IgD-negative memory B cell (primary cell): ENCODE data around the gene RPS15A. TPM values are rescaled to one million over a fixed set of nuclear protein-coding genes. Genes with fewer than 3 reads are reported as not detected.

ENCODE experiments used
- H3K27ac Mint-ChIP-seq, 3 donors: one replicate each; pipeline ENCODE4 v1.8.0; 2020 to 2022; ENCODE audit warnings: mild to moderate bottlenecking in 3 of 3, mixed read lengths in 3 of 3, moderate library complexity in 1 of 3
- H3K27me3 Mint-ChIP-seq: one replicate; pipeline ENCODE4 v1.8.0; 2021; ENCODE audit warnings: mixed read lengths
- H3K36me3 Mint-ChIP-seq: one replicate; pipeline ENCODE4 v1.8.0; 2020; ENCODE audit warnings: mild to moderate bottlenecking, mixed read lengths
- H3K4me1 Mint-ChIP-seq, 3 donors: one replicate each; pipeline ENCODE4 v1.8.0; 2020 to 2022; ENCODE audit warnings: mixed read lengths in 3 of 3, mild to moderate bottlenecking in 1 of 3
- H3K4me3 Mint-ChIP-seq, 4 donors: one replicate each; pipeline ENCODE4 v1.8.0; 2020 to 2022; ENCODE audit warnings: mild to moderate bottlenecking in 4 of 4, mixed read lengths in 4 of 4, moderate library complexity in 3 of 4
- H3K9me3 Mint-ChIP-seq, 3 donors: one replicate each; pipeline ENCODE4 v1.8.0; 2020 to 2021; ENCODE audit warnings: mixed read lengths in 3 of 3, mild to moderate bottlenecking in 1 of 3
- polyA plus RNA-seq: library from polyadenylated mRNA; unstranded; fragments of 300-500 nt; fragmentation: Illumina TruSeq; gene quantifications from one replicate; pipeline ENCODE4 v1.2.3, GENCODE V29; 2021

The RPS15A gene
- polyA plus RNA-seq = 3,520 TPM

GRCh38 chr16:18789850-18790706 lies at the start of gene RPS15A:
RPS15A (minus strand) TSS chr16:18790334; CDS start chr16:18789113, 1,221 bp downstream.
- peaks cover 9% of the 10 kb centered on the region for H3K36me3 Mint-ChIP-seq
- H3K9me3 Mint-ChIP-seq = peaks cover 0 to 2% (median 0%) of the 10 kb centered on the region in 3 donors
- H3K4me3 Mint-ChIP-seq = peak within 1 kb of the TSS; percentile 95 to 98 (median 98)
- peaks cover 2% of the 10 kb centered on the region for H3K27me3 Mint-ChIP-seq
- peak within 1 kb of the TSS; percentile 79 to 96 (median 95) for H3K27ac Mint-ChIP-seq
- peaks cover 31 to 39% (median 33%) of the 10 kb centered on the region in 3 donors for H3K4me1 Mint-ChIP-seq

DNA sequence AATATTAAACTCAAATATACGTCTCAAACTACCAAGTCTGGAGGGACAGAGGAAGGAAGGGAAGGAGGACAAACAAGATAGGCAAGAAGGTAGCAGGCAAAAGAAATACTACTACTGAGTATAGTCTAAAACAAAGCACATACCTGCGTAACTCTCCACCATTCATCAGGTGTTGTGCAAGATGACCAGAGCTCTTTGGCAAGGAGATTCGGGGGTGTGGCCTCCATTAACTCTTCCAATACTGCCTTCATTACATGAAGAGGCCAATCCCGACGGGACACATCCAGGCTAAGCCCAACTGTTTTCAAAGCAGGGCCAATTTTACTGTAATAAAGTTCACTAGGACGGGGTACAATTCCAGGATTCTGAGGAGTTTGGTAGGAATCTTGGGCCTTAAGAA lies 49.4 kb upstream of the RPS15A start:
- H3K4me1 Mint-ChIP-seq = peaks cover 0 to 3% (median 0%) of the 10 kb centered on the region in 3 donors
- no peaks in the 10 kb centered on the region for H3K27me3 Mint-ChIP-seq
- H3K4me3 Mint-ChIP-seq = no peak overlapping the region
- H3K27ac Mint-ChIP-seq = no peak overlapping the region
- H3K9me3 Mint-ChIP-seq = no peaks in the 10 kb centered on the region
- peaks cover 6% of the 10 kb centered on the region for H3K36me3 Mint-ChIP-seq

- H3K4me1 Mint-ChIP-seq = no peaks in the 10 kb centered on the region
- no peaks in the 10 kb centered on the region for H3K9me3 Mint-ChIP-seq
- H3K27me3 Mint-ChIP-seq = no peaks in the 10 kb centered on the region
- H3K4me3 Mint-ChIP-seq = no peak overlapping the region
- H3K27ac Mint-ChIP-seq = peak overlapping the region in 2 of 3 donors; percentile 24 to 92
- H3K36me3 Mint-ChIP-seq = peaks cover 8% of the 10 kb centered on the region
Measured at GRCh38 chr16:18836702-18837101, 46.6 kb upstream of the RPS15A start.

GRCh38 chr16:18834864-18835263 lies 44.7 kb upstream of the RPS15A start:
- Mint-ChIP-seq H3K36me3 (peaks cover 4% of the 10 kb centered on the region), H3K4me1 (no peaks in the 10 kb centered on the region), H3K9me3 (no peaks in the 10 kb centered on the region), H3K4me3 (no peak overlapping the region), H3K27me3 (no peaks in the 10 kb centered on the region), H3K27ac (no peak overlapping the region)

GRCh38 chr16:18833707-18834505 lies 43.8 kb upstream of the RPS15A start:
- peaks cover 4% of the 10 kb centered on the region for H3K36me3 Mint-ChIP-seq
- no peak overlapping the region for H3K27ac Mint-ChIP-seq
- no peaks in the 10 kb centered on the region for H3K9me3 Mint-ChIP-seq
- H3K27me3 Mint-ChIP-seq = no peaks in the 10 kb centered on the region
- H3K4me1 Mint-ChIP-seq = no peaks in the 10 kb centered on the region
- no peak overlapping the region for H3K4me3 Mint-ChIP-seq

DNA sequence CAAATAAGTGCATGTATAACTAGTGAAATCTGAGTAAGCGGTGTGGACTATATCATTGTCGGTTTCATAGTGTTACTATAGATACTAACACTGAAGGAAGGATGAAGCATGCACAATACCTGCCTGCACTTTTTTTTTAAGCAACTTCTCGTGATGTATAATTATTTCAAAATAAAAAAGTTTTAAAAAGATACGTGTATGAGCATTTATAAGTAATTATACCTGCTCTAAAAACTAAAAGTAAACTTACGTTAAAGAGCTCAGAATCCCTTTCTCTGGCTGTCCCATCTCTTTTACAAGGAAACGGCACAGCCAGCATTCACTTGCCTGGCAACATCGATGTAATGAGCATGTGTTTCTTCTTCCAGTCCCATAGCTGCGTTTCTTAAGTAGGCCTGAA lies 42.5 kb upstream of the RPS15A start:
- no peak overlapping the region for H3K27ac Mint-ChIP-seq
- no peaks in the 10 kb centered on the region for H3K9me3 Mint-ChIP-seq
- no peak overlapping the region for H3K4me3 Mint-ChIP-seq
- peaks cover 4% of the 10 kb centered on the region for H3K36me3 Mint-ChIP-seq
- no peaks in the 10 kb centered on the region for H3K4me1 Mint-ChIP-seq
- H3K27me3 Mint-ChIP-seq = no peaks in the 10 kb centered on the region

DNA sequence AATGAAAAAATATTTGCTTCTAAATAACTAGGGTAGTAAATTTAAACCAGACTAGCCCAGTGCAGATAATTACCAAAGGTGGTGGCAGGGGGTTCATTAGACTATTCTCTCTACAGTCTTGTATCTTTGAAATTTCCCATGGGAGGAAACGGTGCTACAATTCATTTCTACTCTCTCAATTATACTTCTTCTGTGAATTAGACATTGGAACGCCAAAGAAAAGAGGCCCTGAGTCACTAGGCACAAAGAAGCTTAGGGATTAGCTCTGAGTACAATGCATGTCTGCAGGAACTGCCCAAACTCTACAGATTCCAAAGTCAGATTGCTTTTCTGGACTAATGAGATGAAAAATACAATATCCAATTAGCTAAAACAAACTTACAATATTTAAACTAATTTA lies 41.9 kb upstream of the RPS15A start:
- no peaks in the 10 kb centered on the region for H3K27me3 Mint-ChIP-seq
- peaks cover 4% of the 10 kb centered on the region for H3K36me3 Mint-ChIP-seq
- no peak overlapping the region for H3K27ac Mint-ChIP-seq
- H3K4me1 Mint-ChIP-seq = no peaks in the 10 kb centered on the region
- no peaks in the 10 kb centered on the region for H3K9me3 Mint-ChIP-seq
- no peak overlapping the region for H3K4me3 Mint-ChIP-seq

DNA sequence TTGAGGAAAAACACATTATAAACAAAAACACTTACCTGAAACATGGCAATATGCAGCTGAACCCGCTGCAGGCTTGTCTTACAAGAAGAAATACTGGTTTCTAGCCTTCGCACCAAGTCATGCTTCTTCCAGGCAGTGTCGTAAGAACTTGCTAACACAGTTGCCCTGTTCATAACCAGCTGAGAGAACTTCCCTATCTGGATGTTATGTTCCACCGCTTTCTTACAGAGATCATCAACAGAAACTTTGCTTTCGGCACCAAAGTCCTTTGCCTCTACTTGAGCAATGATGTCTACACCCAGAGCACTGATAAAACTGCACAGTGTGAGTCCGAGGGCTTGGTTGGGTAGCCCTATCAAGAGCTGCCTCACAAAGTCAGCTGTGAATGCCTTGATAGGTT lies 39.1 kb upstream of the RPS15A start:
- H3K4me1 Mint-ChIP-seq = no peaks in the 10 kb centered on the region
- no peaks in the 10 kb centered on the region for H3K27me3 Mint-ChIP-seq
- H3K4me3 Mint-ChIP-seq = no peak overlapping the region
- no peak overlapping the region for H3K27ac Mint-ChIP-seq
- peaks cover 4% of the 10 kb centered on the region for H3K36me3 Mint-ChIP-seq
- H3K9me3 Mint-ChIP-seq = no peaks in the 10 kb centered on the region

DNA sequence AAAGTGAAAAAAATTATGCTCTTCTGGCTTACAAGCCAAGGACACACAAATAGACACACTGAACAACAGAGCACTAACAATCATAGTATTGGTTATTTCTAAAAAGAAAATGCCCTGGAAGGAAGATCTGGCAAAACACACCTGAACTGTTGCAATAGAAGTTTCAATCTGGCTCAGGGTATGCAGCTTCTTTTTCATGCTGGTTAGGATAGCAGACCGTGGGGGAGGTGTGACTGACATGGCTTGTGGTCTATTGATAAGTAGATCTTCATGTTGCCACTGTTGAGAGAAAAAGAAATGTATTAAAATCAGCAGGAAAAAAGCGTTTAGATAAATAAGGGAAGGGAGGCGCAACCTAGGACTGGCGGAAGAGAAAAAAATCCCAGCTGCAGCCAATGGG lies 37.8 kb upstream of the RPS15A start:
- Mint-ChIP-seq H3K9me3 (no peaks in the 10 kb centered on the region), H3K27ac (peak overlapping the region in 1 of 3 donors; percentile 13), H3K4me1 (no peaks in the 10 kb centered on the region), H3K4me3 (no peak overlapping the region), H3K36me3 (peaks cover 2% of the 10 kb centered on the region), H3K27me3 (no peaks in the 10 kb centered on the region)

GRCh38 chr16:18816286-18816685 lies 26.2 kb upstream of the RPS15A start:
- Mint-ChIP-seq H3K9me3 (peaks cover 0 to 2% (median 0%) of the 10 kb centered on the region in 3 donors), H3K4me3 (no peak overlapping the region), H3K27me3 (no peaks in the 10 kb centered on the region), H3K4me1 (peaks cover 3 to 4% (median 3%) of the 10 kb centered on the region in 3 donors), H3K27ac (peak overlapping the region in 1 of 3 donors; percentile 27), H3K36me3 (peaks cover 2% of the 10 kb centered on the region)

GRCh38 chr16:18811925-18812324 lies 21.8 kb upstream of the RPS15A start:
- H3K27ac Mint-ChIP-seq = no peak overlapping the region
- no peaks in the 10 kb centered on the region for H3K4me1 Mint-ChIP-seq
- peaks cover 2% of the 10 kb centered on the region for H3K36me3 Mint-ChIP-seq
- peaks cover 0 to 2% (median 0%) of the 10 kb centered on the region in 3 donors for H3K9me3 Mint-ChIP-seq
- peak overlapping the region in 1 of 4 donors; percentile 14 for H3K4me3 Mint-ChIP-seq
- no peaks in the 10 kb centered on the region for H3K27me3 Mint-ChIP-seq

GRCh38 chr16:18809165-18809564 lies 19.0 kb upstream of the RPS15A start:
- peaks cover under 1 to 1% (median under 1%) of the 10 kb centered on the region in 3 donors for H3K4me1 Mint-ChIP-seq
- H3K36me3 Mint-ChIP-seq = peaks cover 2% of the 10 kb centered on the region
- H3K9me3 Mint-ChIP-seq = peaks cover 0 to 2% (median 0%) of the 10 kb centered on the region in 3 donors
- H3K27me3 Mint-ChIP-seq = no peaks in the 10 kb centered on the region
- no peak overlapping the region for H3K4me3 Mint-ChIP-seq
- peak overlapping the region in 2 of 3 donors; percentile 32 to 43 for H3K27ac Mint-ChIP-seq

DNA sequence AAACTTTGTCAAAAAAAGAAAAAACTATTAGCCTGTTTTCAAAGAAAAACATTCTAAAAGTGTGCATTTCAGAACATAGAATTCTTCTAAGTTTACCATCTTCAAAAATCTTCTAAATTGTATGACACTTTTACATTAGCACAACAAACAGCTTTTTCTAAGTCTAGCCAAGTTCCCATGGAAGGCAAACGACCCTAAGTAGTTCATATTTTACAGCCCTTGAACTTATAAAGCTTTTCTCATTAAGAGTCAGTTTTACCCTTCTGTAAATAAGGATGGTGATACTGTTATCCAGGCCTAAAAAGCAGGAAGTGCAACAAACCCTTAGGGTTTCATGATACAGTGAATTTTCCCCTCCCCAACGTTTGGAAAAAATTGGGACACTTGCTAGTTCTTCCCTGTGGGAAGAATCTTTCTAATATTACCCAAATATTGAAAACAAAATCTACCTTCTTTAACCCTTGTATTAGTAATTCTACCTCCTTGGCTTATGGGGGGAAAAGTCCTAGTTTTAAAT lies 15.2 kb upstream of the RPS15A start:
- Mint-ChIP-seq H3K27me3 (no peaks in the 10 kb centered on the region), H3K4me1 (peaks cover 8 to 18% (median 15%) of the 10 kb centered on the region in 3 donors), H3K4me3 (no peak overlapping the region), H3K9me3 (no peaks in the 10 kb centered on the region), H3K36me3 (no peaks in the 10 kb centered on the region), H3K27ac (peak overlapping the region in 1 of 3 donors; percentile 64)

GRCh38 chr16:18804540-18804939 lies 14.4 kb upstream of the RPS15A start:
- Mint-ChIP-seq H3K9me3 (no peaks in the 10 kb centered on the region), H3K27me3 (no peaks in the 10 kb centered on the region), H3K36me3 (no peaks in the 10 kb centered on the region), H3K4me3 (no peak overlapping the region), H3K4me1 (peaks cover 16 to 26% (median 23%) of the 10 kb centered on the region in 3 donors), H3K27ac (peak overlapping the region; percentile 49 to 83 (median 56))
